ENCODE measurements around the gene CYB561.

DNA sequence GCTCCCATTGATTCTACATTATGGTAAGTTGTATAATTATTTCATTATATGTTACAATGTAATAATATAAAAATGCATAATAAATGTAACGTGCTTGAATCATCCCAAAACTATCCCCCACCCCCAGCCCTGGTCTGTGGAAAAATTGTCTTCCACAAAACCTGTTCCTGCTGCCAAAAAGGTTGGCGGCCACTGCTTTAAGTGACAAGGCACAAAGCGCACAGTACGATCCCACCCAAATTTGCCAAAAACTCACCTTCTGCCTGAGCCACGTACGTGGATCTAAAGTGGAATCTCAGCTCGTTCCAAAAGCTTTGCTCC is 14.5 kb downstream of the CYB561 start:
- TF ChIP-seq CTCF (IDR thresholded peaks at IDR 0.05; ENCODE audit: low read length) (no peak), EZH2 (optimal IDR thresholded peaks at IDR 0.05; ENCODE audit: low read depth, low read length) (no peak), EZH2phosphoT487 (IDR thresholded peaks at IDR 0.05; ENCODE audit: low read length) (no peak)

Measured in MM.1S (cell line).